SU-DHL-6 (cell line): ENCODE results near the gene NAT9.

Experiments used
- H2AFZ ChIP-seq: fragments of 200-600 bp; sonication (generic); 2 replicates; pipeline ENCODE4 v1.6.1; 2014; ENCODE audit warnings: low read depth, mild to moderate bottlenecking, moderate library complexity, mixed read lengths, antibody characterized with exemption, low read length; ENCODE audit not compliant: severe bottlenecking
- H3F3A ChIP-seq: fragments of 200-600 bp; shearing (Covaris generic); 2 replicates; pipeline ENCODE4 v1.6.0; 2016; ENCODE audit warnings: antibody characterized with exemption, mild to moderate bottlenecking; ENCODE audit not compliant: insufficient read depth
- H3K27ac ChIP-seq: fragments of 200-600 bp; sonication (generic); 2 replicates; pipeline ENCODE4 v1.5.1; 2016; ENCODE audit warnings: low read depth, mild to moderate bottlenecking, low read length, moderate library complexity, mixed read lengths
- H3K27me3 ChIP-seq: fragments of 200-600 bp; sonication (generic), shearing (Covaris generic); 2 replicates; pipeline ENCODE4 v1.6.0; 2014; ENCODE audit warnings: mild to moderate bottlenecking, low read length
- H3K36me3 ChIP-seq: fragments of 200-600 bp; sonication (generic); 2 replicates; pipeline ENCODE4 v1.6.1; 2014; ENCODE audit warnings: mild to moderate bottlenecking, low read length, mixed read lengths
- H3K4me2 ChIP-seq: fragments of 300-600, 200-600 bp; shearing (Covaris generic), sonication (generic); 2 replicates; pipeline ENCODE4 v1.6.0; 2014; ENCODE audit warnings: low read length, low read depth, mild to moderate bottlenecking; ENCODE audit not compliant: poor library complexity, severe bottlenecking
- H3K4me3 ChIP-seq: fragments of 200-600 bp; sonication (generic); 2 replicates; pipeline ENCODE4 v1.5.1; 2014; ENCODE audit warnings: antibody characterized with exemption, low read length, mild to moderate bottlenecking, mixed read lengths; ENCODE audit not compliant: insufficient read depth, poor library complexity, severe bottlenecking
- H3K79me2 ChIP-seq: fragments of 200-600 bp; sonication (generic); 2 replicates; pipeline ENCODE4 v1.6.1; 2014; ENCODE audit warnings: mild to moderate bottlenecking, low read length, moderate library complexity; ENCODE audit not compliant: insufficient read depth
- H3K9ac ChIP-seq: fragments of 200-600 bp; sonication (generic); 2 replicates; pipeline ENCODE4 v1.7.0; 2014; ENCODE audit warnings: mild to moderate bottlenecking, low read length
- H3K9me2 ChIP-seq: fragments of 200-600 bp; sonication (generic); replicated peaks from 2 replicates; pipeline ENCODE4 v1.6.1; 2014; ENCODE audit warnings: low read length; ENCODE audit not compliant: insufficient read depth
- H3K9me3 ChIP-seq: fragments of 200-600 bp; sonication (generic); 2 replicates; pipeline ENCODE4 v1.6.1; 2014; ENCODE audit warnings: low read length, mixed read lengths; ENCODE audit not compliant: insufficient read depth
- H4K20me1 ChIP-seq: fragments of 200-600 bp; sonication (generic); 2 replicates; pipeline ENCODE4 v1.6.1; 2014; ENCODE audit warnings: low read depth, mild to moderate bottlenecking, antibody characterized with exemption, low read length, moderate library complexity, mixed read lengths
- EZH2phosphoT487 ChIP-seq: fragments of 200-600 bp; sonication (generic), shearing (Covaris generic); conservative IDR thresholded peaks from 2 replicates; pipeline ENCODE4 v1.6.1; 2018; ENCODE audit warnings: mild to moderate bottlenecking, antibody characterized with exemption, low read length, moderate library complexity, mixed read lengths
- TF ChIP-seq, protein P1 (sequence below): fragments of 200-600 bp; sonication (generic); IDR thresholded peaks from one replicate; pipeline ENCODE4 v1.5.1; 2017; ENCODE audit warnings: antibody characterized with exemption, mild to moderate bottlenecking, low read length, moderate library complexity; ENCODE audit not compliant: insufficient read depth, poor library complexity, severe bottlenecking

The NAT9 gene

DNA sequence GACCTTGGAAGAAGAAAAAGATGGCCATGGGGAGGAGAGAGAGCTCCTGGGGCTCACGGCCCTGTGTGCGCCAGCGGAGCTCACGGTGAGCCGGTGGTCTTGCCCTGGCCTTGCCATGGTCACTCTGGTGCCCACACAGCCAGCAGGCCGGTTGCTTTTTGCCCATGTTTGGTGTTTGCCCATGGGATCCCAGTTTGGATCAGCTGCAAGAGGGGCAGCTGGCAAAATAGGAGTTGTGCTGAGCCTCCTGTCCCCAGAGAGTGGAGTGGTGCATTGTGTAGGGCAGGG is 26.2 kb downstream of the NAT9 start:
- TF ChIP-seq EZH2phosphoT487: no peak
- TF ChIP-seq, protein P1, sequence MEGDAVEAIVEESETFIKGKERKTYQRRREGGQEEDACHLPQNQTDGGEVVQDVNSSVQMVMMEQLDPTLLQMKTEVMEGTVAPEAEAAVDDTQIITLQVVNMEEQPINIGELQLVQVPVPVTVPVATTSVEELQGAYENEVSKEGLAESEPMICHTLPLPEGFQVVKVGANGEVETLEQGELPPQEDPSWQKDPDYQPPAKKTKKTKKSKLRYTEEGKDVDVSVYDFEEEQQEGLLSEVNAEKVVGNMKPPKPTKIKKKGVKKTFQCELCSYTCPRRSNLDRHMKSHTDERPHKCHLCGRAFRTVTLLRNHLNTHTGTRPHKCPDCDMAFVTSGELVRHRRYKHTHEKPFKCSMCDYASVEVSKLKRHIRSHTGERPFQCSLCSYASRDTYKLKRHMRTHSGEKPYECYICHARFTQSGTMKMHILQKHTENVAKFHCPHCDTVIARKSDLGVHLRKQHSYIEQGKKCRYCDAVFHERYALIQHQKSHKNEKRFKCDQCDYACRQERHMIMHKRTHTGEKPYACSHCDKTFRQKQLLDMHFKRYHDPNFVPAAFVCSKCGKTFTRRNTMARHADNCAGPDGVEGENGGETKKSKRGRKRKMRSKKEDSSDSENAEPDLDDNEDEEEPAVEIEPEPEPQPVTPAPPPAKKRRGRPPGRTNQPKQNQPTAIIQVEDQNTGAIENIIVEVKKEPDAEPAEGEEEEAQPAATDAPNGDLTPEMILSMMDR: no peak
- peaks cover 41% of the 10 kb centered on the region for H3K79me2 ChIP-seq
- H3K27ac ChIP-seq: no peak overlapping the region
- no peaks in the 10 kb centered on the region for H3K9me2 ChIP-seq
- peak overlapping the region; percentile 92 for H3K9ac ChIP-seq
- peaks cover 3% of the 10 kb centered on the region; the same call in 1 of the 2 replicates for H3F3A ChIP-seq
- no peaks in the 10 kb centered on the region; the same call in 1 of the 2 replicates for H4K20me1 ChIP-seq
- H3K9me3 ChIP-seq: no peaks in the 10 kb centered on the region
- H3K36me3 ChIP-seq: no peaks in the 10 kb centered on the region
- H3K4me3 ChIP-seq: peak overlapping the region; percentile 85
- H3K4me2 ChIP-seq: peak overlapping the region; percentile 74
- no peaks in the 10 kb centered on the region for H3K27me3 ChIP-seq
- no peak overlapping the region for H2AFZ ChIP-seq

DNA sequence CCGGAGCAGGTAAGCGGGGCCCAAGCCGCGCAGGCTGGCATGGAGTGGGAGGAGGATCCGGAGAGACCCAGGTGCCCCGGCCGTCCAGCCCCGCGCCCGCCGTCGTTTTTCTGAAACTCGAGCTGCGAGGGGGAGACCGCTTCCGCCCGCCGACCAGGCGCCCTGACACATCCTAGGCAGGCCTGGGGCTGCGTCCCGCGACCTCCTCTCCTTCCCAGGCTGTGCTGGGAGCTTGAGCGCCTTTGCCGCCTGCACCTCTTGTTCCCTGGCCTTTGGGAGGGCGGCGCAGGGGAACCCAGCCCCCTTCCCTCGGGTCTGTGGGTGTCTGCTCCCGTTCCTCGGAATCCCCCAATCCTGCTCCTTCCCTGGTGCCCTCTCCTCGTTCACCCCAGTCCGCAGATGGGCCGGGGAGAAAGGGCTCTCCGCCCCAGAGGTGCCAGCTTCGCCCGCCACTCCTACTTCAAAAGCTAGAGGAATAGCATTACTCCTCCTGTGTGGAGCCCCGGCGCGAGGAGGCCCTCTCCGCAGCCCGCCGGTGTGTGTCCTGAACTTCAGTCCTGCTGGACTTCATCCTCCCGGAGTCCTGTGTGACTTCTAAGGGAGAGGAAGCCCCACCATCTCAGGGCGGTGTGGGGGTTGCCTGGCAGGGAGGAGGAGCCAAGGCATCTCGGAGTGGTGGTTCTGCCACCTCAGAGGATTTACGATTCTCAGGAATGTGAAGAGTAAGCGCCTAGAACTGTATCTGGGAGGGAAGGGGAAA is 26.7 kb downstream of the NAT9 start:
- Histone ChIP-seq H4K20me1 (no peaks in the 10 kb centered on the region; the same call in 1 of the 2 replicates), H2AFZ (peak overlapping the region; percentile 73), H3K79me2 (peaks cover 41% of the 10 kb centered on the region), H3K9me3 (no peaks in the 10 kb centered on the region), H3F3A (peaks cover 3% of the 10 kb centered on the region; the same call in 1 of the 2 replicates), H3K4me3 (peak overlapping the region; percentile 85), H3K27me3 (no peaks in the 10 kb centered on the region), H3K36me3 (no peaks in the 10 kb centered on the region), H3K27ac (peak overlapping the region; percentile 57; the same call in 1 of the 2 replicates), H3K4me2 (peak overlapping the region; percentile 74), H3K9me2 (no peaks in the 10 kb centered on the region), H3K9ac (peak overlapping the region; percentile 92)
- TF ChIP-seq EZH2phosphoT487: no peak
- TF ChIP-seq, protein P1: no peak

DNA sequence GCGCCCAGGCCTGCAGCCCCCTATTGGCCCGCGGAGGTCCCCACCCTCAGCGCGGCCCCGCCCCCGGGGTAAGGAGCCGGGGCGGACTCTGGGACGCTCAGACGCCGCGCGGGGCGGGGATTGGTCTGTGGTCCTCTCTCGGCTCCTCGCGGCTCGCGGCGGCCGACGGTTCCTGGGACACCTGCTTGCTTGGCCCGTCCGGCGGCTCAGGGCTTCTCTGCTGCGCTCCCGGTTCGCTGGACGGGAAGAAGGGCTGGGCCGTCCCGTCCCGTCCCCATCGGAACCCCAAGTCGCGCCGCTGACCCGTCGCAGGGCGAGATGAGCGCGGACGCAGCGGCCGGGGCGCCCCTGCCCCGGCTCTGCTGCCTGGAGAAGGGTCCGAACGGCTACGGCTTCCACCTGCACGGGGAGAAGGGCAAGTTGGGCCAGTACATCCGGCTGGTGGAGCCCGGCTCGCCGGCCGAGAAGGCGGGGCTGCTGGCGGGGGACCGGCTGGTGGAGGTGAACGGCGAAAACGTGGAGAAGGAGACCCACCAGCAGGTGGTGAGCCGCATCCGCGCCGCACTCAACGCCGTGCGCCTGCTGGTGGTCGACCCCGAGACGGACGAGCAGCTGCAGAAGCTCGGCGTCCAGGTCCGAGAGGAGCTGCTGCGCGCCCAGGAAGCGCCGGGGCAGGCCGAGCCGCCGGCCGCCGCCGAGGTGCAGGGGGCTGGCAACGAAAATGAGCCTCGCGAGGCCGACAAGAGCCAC is 27.4 kb downstream of the NAT9 start, which contains the start of gene NHERF1:
NHERF1 (plus strand) TSS at position 100 of the 750 bp plus-strand sequence; CDS start at position 319, 219 bp downstream.
- Histone ChIP-seq H3K79me2 (peaks cover 41% of the 10 kb centered on the region), H2AFZ (peak within 1 kb of the TSS; percentile 73)

More for the DNA sequence above, 27.4 kb downstream of the NAT9 start, which contains the start of gene NHERF1:
- Histone ChIP-seq H3K4me3 (peak within 1 kb of the TSS; percentile 85), H4K20me1 (no peaks in the 10 kb centered on the region; the same call in 1 of the 2 replicates), H3K36me3 (no peaks in the 10 kb centered on the region), H3K9me3 (no peaks in the 10 kb centered on the region), H3K27me3 (no peaks in the 10 kb centered on the region), H3K4me2 (peak within 1 kb of the TSS; percentile 74), H3K9me2 (no peaks in the 10 kb centered on the region), H3K27ac (peak within 1 kb of the TSS; percentile 57), H3F3A (peaks cover 3% of the 10 kb centered on the region; the same call in 1 of the 2 replicates), H3K9ac (peak within 1 kb of the TSS; percentile 92)
- TF ChIP-seq, protein P1: peak; percentile 11
- TF ChIP-seq EZH2phosphoT487: no peak
